ES-I3 (cell line): Measurements from ENCODE around the gene MACROD2.

Experiments used
- H3K36me3 ChIP-seq: 2 replicates; pipeline ENCODE4 v1.6.1; 2013; ENCODE audit warnings: mild to moderate bottlenecking, low read length, control low read depth, moderate library complexity; ENCODE audit not compliant: insufficient read depth
- H3K4me1 ChIP-seq: 2 replicates; pipeline ENCODE4 v1.6.1; 2013; ENCODE audit warnings: mild to moderate bottlenecking, control low read depth, low read length; ENCODE audit not compliant: insufficient read depth
- H3K9ac ChIP-seq: 2 replicates; pipeline ENCODE4 v1.6.1; 2013; ENCODE audit warnings: low read depth, mild to moderate bottlenecking, low read length, moderate library complexity
- H3K9me3 ChIP-seq: 2 replicates; pipeline ENCODE4 v1.6.1; 2013; ENCODE audit warnings: mild to moderate bottlenecking, low read length, moderate library complexity; ENCODE audit not compliant: control insufficient read depth, insufficient read depth

The MACROD2 gene

DNA sequence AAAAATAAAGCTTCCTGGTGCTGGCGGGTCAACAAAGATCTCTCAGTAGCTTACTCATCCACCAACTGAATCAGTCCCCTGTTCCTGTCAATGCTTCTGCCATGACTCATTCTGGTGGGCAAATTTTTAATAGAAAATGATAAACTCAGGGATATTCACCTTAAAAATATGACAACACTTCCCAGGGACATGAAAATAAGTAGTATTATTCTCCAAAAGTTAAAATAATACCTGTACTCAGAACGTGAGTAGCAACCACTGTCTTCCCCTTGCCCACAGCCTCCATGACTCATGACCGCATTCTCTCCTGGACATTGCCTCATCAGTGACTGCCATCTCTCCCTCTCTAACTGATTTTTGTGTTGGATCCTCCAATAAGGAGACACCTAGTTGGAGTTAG is 2025.7 kb downstream of the MACROD2 start:
- Histone ChIP-seq H3K36me3 (no peaks in the 10 kb centered on the region), H3K9me3 (no peaks in the 10 kb centered on the region), H3K4me1 (no peaks in the 10 kb centered on the region), H3K9ac (no peak overlapping the region)

GRCh38 chr20:16025084-16025483 is 2029.8 kb downstream of the MACROD2 start:
- H3K36me3 ChIP-seq: no peaks in the 10 kb centered on the region
- peaks cover 6% of the 10 kb centered on the region; the same call in 1 of the 2 replicates for H3K4me1 ChIP-seq
- no peaks in the 10 kb centered on the region for H3K9me3 ChIP-seq
- H3K9ac ChIP-seq: no peak overlapping the region

DNA sequence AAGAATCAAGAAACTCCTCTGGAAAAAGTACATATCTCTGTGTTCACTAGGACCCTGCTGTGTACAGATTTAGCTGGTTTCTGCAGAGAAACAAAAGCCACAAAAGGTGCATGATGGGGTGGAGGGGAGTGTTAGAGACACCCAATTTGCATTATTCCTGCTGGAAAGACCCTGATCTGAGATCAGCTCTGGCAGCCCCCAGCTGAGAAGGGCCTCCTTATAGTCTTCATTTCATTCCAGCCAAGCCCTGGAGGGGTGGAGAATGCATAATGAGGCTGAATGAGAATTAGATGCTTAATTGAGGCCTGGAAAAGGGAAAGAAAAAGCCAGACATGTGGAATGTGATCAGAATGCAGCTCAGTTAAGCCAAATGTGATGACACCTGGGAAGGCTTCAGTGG is 2032.4 kb downstream of the MACROD2 start:
- Histone ChIP-seq H3K9ac (no peak overlapping the region), H3K36me3 (no peaks in the 10 kb centered on the region), H3K9me3 (no peaks in the 10 kb centered on the region), H3K4me1 (peaks cover 6% of the 10 kb centered on the region; the same call in 1 of the 2 replicates)

DNA sequence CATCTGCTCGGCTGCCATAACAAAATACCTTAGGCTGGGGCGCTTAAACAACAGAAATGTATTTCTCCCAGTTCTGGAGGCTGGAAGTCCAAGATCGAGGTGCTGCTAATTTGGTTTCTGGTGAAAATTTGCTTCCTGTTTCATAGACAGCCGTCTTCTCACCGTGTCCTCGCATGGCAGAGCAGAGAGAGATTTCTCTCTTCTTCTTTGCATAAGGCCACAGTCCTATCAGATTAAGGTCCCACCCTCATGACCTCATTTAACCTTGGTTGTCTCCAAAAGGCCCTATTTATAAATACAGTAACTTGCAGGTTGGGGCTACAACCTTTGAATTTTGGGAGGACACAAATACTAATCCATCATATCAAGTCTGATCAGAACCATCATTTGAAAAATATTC is 2033.6 kb downstream of the MACROD2 start:
- no peaks in the 10 kb centered on the region for H3K9me3 ChIP-seq
- H3K36me3 ChIP-seq: no peaks in the 10 kb centered on the region
- H3K9ac ChIP-seq: no peak overlapping the region
- peaks cover 6% of the 10 kb centered on the region; the same call in 1 of the 2 replicates for H3K4me1 ChIP-seq

- H3K36me3 ChIP-seq: no peaks in the 10 kb centered on the region
- H3K9me3 ChIP-seq: no peaks in the 10 kb centered on the region
- no peak overlapping the region for H3K9ac ChIP-seq
- peaks cover 6% of the 10 kb centered on the region; the same call in 1 of the 2 replicates for H3K4me1 ChIP-seq
Observed at GRCh38 chr20:16030253-16030652, 2034.9 kb downstream of the MACROD2 start.

DNA sequence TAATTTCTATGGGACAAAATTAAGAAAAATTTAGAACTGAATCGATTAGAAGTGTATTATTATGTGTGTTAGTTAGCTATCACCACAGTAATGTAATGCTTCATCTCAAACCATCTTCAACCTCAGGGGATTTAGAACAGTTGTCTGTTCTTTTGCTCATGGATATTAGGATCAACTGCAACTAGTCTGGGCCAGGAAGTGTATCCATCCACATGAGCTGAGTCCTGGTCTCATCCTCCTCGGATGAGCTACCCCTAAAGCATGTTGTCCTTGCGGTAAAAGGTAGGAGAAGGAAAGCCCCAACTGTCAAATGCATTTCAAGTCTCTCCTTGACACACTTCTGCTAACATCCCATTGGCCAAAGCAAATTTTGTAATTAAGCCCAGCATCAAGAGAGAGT is 2040.3 kb downstream of the MACROD2 start:
- Histone ChIP-seq H3K9me3 (no peaks in the 10 kb centered on the region; the same call in 1 of the 2 replicates), H3K9ac (no peak overlapping the region), H3K36me3 (no peaks in the 10 kb centered on the region), H3K4me1 (0 out of 2 replicates have a peak, but pooled peaks cover 4% of the 10 kb centered on the region)

DNA sequence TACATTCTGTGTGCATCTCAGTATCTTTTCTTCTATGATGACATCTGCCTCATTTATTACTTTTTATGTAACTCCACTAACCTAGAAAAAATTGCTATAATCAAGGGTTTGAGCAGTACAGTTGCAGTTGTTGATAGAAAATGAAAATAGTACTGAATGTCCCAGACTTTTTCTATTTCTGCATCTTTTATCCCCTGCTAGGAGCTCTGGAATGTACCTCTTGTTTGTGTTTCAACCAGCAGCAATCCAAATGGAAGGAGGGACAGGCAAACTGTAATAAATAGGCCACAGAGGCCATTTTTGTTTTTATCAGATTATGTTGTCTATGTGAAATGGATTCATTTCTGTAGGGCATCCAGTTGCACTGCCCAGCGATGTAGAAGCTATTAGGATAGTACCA is 2041.0 kb downstream of the MACROD2 start:
- Histone ChIP-seq H3K9me3 (no peaks in the 10 kb centered on the region; the same call in 1 of the 2 replicates), H3K4me1 (0 out of 2 replicates have a peak, but pooled peaks cover 4% of the 10 kb centered on the region), H3K36me3 (no peaks in the 10 kb centered on the region), H3K9ac (no peak overlapping the region)

GRCh38 chr20:16040742-16041141 is 2045.4 kb downstream of the MACROD2 start:
- Histone ChIP-seq H3K9ac (no peak overlapping the region), H3K36me3 (no peaks in the 10 kb centered on the region), H3K4me1 (0 out of 2 replicates have a peak, but pooled peaks cover 1% of the 10 kb centered on the region), H3K9me3 (no peaks in the 10 kb centered on the region; the same call in 1 of the 2 replicates)

- H3K4me1 ChIP-seq: no peaks in the 10 kb centered on the region
- no peaks in the 10 kb centered on the region for H3K36me3 ChIP-seq
- no peak overlapping the region for H3K9ac ChIP-seq
- no peaks in the 10 kb centered on the region; the same call in 1 of the 2 replicates for H3K9me3 ChIP-seq
Observed at GRCh38 chr20:16042731-16043130, 2047.4 kb downstream of the MACROD2 start.

DNA sequence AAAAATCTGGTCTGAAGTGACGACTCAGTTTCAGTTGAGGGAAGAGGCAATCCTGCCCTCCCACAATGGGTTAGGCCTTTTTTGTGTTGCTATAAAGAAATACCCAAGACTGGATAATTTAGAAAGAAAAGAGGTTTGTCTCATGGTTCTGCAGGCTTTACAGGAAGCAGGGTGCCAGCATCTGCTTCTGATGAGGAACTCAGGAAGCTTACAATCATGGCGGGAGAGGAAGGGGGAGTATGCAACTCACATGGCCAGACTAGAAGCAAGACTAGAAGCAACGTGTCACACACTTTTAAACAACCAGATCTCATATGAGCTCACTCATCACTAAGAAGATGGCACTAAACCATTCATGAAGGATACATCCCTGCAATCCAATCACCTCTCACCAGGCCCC is 2048.6 kb downstream of the MACROD2 start:
- H3K4me1 ChIP-seq: no peaks in the 10 kb centered on the region
- H3K9me3 ChIP-seq: no peaks in the 10 kb centered on the region; the same call in 1 of the 2 replicates
- no peak overlapping the region for H3K9ac ChIP-seq
- no peaks in the 10 kb centered on the region for H3K36me3 ChIP-seq

DNA sequence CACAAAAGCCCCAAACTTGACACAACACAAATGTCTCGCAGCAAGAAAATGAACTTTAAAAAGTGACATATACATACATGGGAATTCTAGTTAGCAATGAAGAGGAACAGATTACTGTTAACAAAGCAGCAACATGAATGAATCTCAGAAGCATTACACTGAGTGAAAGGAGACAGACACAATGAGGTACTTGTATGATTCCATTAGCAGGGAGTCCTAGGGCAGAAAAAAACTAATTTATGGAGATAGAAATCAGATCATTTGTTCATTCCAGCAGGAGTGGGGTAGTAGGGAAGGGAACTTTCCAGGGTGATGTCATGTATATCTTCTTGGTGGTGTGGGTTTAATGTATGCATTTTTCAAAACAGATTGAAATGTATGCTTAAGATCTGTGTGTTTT is 2053.6 kb downstream of the MACROD2 start:
- no peak overlapping the region for H3K9ac ChIP-seq
- no peaks in the 10 kb centered on the region for H3K36me3 ChIP-seq
- no peaks in the 10 kb centered on the region for H3K4me1 ChIP-seq
- H3K9me3 ChIP-seq: no peaks in the 10 kb centered on the region

DNA sequence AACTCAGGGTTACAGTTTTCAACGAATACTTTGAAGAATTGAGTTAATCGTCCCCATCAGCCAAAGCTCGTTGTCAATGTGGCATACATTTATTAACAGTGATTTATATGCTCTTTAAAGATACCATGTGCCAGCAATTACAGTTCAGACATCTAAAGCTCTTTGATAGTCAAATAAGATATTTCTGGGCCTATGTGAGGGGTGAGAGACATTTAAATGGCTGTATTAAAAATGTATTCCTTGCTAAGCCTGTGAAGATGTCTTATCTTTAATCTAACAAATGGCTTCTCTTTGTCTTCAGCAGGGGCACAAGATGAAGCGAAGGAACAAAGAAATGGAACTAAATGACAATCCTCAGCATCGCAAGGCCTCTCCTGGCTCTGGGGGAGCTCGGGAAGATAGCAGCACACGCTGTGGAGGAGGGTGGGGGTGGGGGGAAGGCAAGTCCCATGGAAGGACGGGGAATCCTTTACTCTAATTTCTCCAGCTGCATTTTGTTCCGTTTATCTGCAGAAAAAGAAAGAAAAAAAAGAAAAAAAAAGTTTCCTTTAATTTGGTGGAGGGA is 2054.3 kb downstream of the MACROD2 start:
- Histone ChIP-seq H3K9me3 (no peaks in the 10 kb centered on the region), H3K4me1 (no peaks in the 10 kb centered on the region), H3K9ac (no peak overlapping the region), H3K36me3 (no peaks in the 10 kb centered on the region)

GRCh38 chr20:16050366-16050765 is 2055.1 kb downstream of the MACROD2 start:
- no peaks in the 10 kb centered on the region for H3K4me1 ChIP-seq
- H3K9ac ChIP-seq: no peak overlapping the region
- H3K36me3 ChIP-seq: no peaks in the 10 kb centered on the region
- no peaks in the 10 kb centered on the region for H3K9me3 ChIP-seq

- H3K9me3 ChIP-seq: no peaks in the 10 kb centered on the region
- no peaks in the 10 kb centered on the region for H3K4me1 ChIP-seq
- H3K9ac ChIP-seq: no peak overlapping the region
- no peaks in the 10 kb centered on the region for H3K36me3 ChIP-seq
Observed at GRCh38 chr20:16051968-16052367, 2056.7 kb downstream of the MACROD2 start.

- Histone ChIP-seq H3K9ac (no peak overlapping the region), H3K36me3 (no peaks in the 10 kb centered on the region), H3K9me3 (no peaks in the 10 kb centered on the region), H3K4me1 (no peaks in the 10 kb centered on the region)
Observed at GRCh38 chr20:16052456-16052855, 2057.1 kb downstream of the MACROD2 start.
